ENCODE results near the gene DCAF15. TPM values are rescaled to one million over a fixed set of nuclear protein-coding genes. Genes with fewer than 3 reads are reported as not detected.

The DCAF15 gene
- total RNA-seq, 1 donor from 2014 or later: 83.4 TPM

DNA sequence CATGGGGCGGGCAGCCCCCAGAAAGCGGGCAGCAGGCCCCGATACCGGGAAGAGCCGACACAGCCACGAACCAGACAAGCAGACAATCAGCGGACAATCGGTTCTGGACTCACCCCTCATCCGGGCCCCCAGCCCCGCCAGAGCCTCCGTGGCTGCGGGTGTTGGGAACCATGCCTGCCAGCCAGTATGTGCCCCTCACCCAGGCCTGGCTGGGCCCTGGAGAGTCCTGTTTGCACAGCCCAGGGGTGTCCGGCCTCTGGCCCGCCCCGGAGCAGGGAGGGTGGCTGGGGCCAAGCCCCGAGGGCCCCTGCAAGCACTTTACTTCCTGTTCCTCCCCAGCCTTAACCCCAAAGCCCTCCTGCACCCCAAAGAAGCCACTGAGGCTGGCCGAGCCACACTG is 21.9 kb upstream of the DCAF15 start:
- H3K27me3 Mint-ChIP-seq: no peaks in the 10 kb centered on the region
- CTCF ChIA-PET: no interaction called here

DNA sequence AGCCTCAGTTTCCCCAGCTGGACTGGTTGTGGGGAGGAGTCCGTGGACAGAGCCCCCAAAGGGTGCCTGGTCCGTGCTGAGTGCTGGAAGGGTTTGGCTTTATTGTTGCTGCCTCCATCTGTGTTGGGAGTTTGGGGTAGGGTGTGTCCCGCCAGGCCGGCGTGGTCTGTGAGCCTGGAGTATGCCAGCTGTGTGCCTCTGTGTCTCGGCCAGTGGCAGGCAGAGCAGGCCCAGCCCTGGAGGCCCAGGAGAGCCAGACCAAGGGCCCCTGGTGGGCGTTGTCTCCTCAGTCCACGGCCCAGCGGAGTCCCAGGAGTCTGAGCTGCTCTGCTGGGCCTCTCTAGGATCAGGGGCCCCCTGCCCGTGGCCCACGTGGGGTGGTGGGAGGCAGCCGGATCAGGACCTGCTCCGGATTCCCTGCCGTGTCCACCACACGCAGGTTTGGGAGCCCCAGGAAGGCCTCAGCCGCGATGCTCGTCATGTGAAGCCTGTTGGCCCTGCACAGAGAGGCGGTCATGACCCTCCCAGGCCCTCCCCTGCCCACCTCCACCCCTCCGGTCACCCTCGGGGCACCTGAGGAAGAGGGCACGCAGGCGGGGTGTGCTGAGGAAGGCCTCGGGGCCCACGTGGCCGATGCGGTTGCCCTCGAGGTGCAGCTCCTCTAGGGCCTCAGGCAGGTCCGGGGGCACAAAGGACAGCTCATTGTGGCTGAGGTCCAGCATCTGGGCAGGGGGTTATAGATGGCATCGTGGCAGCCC is 20.7 kb upstream of the DCAF15 start:
- Mint-ChIP-seq H3K9me3 (no peaks in the 10 kb centered on the region), H3K4me3 (no peak overlapping the region), H3K36me3 (ENCODE audit: low read depth) (peaks cover 18% of the 10 kb centered on the region), H3K27ac (no peak overlapping the region), H3K4me1 (peaks cover 2% of the 10 kb centered on the region), H3K27me3 (no peaks in the 10 kb centered on the region)
- ATAC-seq (ENCODE audit: low read depth): no peak
- POLR2A ChIA-PET: no interaction called here
- intact Hi-C loops (cut with micrococcal nuclease): no loop called here
- TF ChIP-seq, protein P1, sequence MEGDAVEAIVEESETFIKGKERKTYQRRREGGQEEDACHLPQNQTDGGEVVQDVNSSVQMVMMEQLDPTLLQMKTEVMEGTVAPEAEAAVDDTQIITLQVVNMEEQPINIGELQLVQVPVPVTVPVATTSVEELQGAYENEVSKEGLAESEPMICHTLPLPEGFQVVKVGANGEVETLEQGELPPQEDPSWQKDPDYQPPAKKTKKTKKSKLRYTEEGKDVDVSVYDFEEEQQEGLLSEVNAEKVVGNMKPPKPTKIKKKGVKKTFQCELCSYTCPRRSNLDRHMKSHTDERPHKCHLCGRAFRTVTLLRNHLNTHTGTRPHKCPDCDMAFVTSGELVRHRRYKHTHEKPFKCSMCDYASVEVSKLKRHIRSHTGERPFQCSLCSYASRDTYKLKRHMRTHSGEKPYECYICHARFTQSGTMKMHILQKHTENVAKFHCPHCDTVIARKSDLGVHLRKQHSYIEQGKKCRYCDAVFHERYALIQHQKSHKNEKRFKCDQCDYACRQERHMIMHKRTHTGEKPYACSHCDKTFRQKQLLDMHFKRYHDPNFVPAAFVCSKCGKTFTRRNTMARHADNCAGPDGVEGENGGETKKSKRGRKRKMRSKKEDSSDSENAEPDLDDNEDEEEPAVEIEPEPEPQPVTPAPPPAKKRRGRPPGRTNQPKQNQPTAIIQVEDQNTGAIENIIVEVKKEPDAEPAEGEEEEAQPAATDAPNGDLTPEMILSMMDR (IDR thresholded peaks at IDR 0.05): no peak
- CTCF ChIA-PET: no interaction called here
- no peak for DNase-seq

More for the DNA sequence above, 21.9 kb upstream of the DCAF15 start:
- ATAC-seq (ENCODE audit: low read depth) (no peak), DNase-seq (no peak)
- POLR2A ChIA-PET: no interaction called here
- Mint-ChIP-seq H3K9me3 (no peaks in the 10 kb centered on the region), H3K27ac (no peak overlapping the region), H3K4me3 (no peak overlapping the region), H3K36me3 (ENCODE audit: low read depth) (peaks cover 26% of the 10 kb centered on the region), H3K4me1 (peaks cover 2% of the 10 kb centered on the region)
- intact Hi-C loops (cut with micrococcal nuclease): no loop called here
- TF ChIP-seq, protein P1 (IDR thresholded peaks at IDR 0.05): no peak

DNA sequence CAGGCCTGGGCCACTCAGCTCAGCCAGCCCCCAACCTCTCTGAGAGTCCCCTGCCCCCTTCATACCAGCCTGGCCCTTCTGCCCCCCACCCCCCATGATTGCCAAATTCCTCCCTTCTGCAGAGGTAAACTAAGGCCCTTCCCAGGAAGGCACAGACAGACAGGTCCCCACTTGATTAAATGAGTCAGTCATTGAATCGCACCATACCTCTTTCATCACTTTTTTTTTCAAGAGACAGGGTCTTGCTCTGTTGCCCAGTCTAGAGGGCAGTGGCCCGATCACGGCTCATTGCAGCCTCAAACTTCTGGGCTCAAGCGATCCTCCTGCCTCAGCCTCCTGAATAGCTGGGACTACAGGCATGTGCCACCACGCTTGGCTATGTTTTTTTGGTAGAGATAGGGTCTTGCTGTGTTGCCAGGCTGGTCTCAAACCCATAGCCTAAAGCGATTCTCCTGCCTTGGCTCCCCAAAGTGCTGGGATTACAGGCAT is 20.1 kb upstream of the DCAF15 start:
- ATAC-seq (ENCODE audit: low read depth) (no peak), DNase-seq (no peak)
- no peak overlapping the region for H3K4me3 Mint-ChIP-seq
- H3K27ac Mint-ChIP-seq: no peak overlapping the region
- H3K36me3 Mint-ChIP-seq (ENCODE audit: low read depth): peaks cover 12% of the 10 kb centered on the region
- intact Hi-C loops (cut with micrococcal nuclease): no loop called here
- ChIA-PET CTCF (interaction anchor here (1.1 kb wide), 1 partner anchor 99 kb away, joined by 3 read pairs; the partner anchor contains the start of gene IL27RA), POLR2A (interaction anchor here (1.5 kb wide), 1 partner anchor 92 kb away, joined by 3 read pairs; no protein-coding TSS in a partner anchor)
- no peaks in the 10 kb centered on the region for H3K9me3 Mint-ChIP-seq
- peaks cover 2% of the 10 kb centered on the region for H3K4me1 Mint-ChIP-seq
- TF ChIP-seq, protein P1 (IDR thresholded peaks at IDR 0.05): no peak
- no peaks in the 10 kb centered on the region for H3K27me3 Mint-ChIP-seq

DNA sequence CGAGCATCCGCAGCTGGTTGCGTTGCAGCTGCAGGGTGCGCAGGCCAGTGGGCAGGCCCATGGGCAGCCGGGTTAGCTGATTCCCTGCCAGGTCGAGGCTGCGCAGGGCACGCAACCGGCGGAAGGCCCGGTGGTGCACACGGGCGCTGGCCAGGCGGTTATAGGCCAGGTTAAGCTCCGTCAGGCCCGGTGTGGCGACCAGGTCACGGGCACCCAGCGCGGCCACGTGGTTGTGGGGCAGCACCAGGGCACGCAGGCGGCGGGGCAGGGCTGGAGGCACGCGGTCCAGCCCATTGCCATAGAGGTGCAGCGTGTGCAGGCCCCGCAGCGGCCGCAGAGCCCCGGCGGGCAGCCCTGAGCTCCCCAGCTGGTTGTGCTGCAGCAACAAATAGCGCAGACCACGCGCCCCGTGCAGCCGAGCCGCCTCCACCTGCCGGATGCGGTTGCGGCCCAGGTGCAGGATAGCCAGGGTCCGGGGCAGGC is 19.4 kb upstream of the DCAF15 start:
- peaks cover 2% of the 10 kb centered on the region for H3K4me1 Mint-ChIP-seq
- peaks cover 4% of the 10 kb centered on the region for H3K27me3 Mint-ChIP-seq
- peaks cover 7% of the 10 kb centered on the region for H3K36me3 Mint-ChIP-seq (ENCODE audit: low read depth)
- intact Hi-C loops (cut with micrococcal nuclease): no loop called here
- ATAC-seq (ENCODE audit: low read depth): no peak
- TF ChIP-seq, protein P1 (IDR thresholded peaks at IDR 0.05): no peak
- ChIA-PET CTCF (interaction anchor here (1.1 kb wide), 1 partner anchor 99 kb away, joined by 3 read pairs; the partner anchor contains the start of gene IL27RA), POLR2A (interaction anchor here (0.6 to 1.5 kb wide), 2 partner anchors 71 to 91 kb away, joined by 3 read pairs; no protein-coding TSS in a partner anchor)
- no peak for DNase-seq
- H3K4me3 Mint-ChIP-seq: no peak overlapping the region
- no peaks in the 10 kb centered on the region for H3K9me3 Mint-ChIP-seq
- H3K27ac Mint-ChIP-seq: no peak overlapping the region

DNA sequence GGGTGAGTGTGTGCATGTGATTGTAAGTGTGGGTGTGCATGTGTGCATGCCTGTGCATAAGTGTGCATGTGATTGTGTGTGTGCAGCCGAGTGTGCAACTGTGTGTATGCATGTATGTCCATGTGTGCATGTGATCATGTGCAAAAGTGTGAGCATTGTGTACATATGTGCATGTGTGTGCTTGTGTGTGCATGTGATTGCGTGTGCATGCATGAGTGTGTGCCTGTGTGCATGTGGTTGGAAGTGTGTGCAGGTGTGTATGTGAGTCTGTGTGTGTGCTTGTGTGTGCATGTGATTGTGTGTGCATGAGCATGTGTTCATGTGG is 17.6 kb upstream of the DCAF15 start:
- H3K27ac Mint-ChIP-seq: no peak overlapping the region
- peaks cover 4% of the 10 kb centered on the region for H3K27me3 Mint-ChIP-seq
- H3K9me3 Mint-ChIP-seq: no peaks in the 10 kb centered on the region
- POLR2A ChIA-PET: no interaction called here
- TF ChIP-seq, protein P1 (IDR thresholded peaks at IDR 0.05): no peak
- DNase-seq: no peak
- H3K4me3 Mint-ChIP-seq: no peak overlapping the region
- ATAC-seq (ENCODE audit: low read depth): no peak
- intact Hi-C loops (cut with micrococcal nuclease): no loop called here
- H3K4me1 Mint-ChIP-seq: peaks cover 2% of the 10 kb centered on the region
- no peaks in the 10 kb centered on the region for H3K36me3 Mint-ChIP-seq (ENCODE audit: low read depth)
- CTCF ChIA-PET: no interaction called here

Measured in activated B cell treated with CpG ODN at 0.5 μM for 24 hours (primary cell).